Cerebellar nuclear complex (tissue), 1 donor: ENCODE measurements around the gene CPT1C.

Experiments used
- DNase-seq, 2 experiments: peaks; one replicate each; lab custom pipeline; 2025; lab: John Stamatoyannopoulos, UW

The CPT1C gene

DNA sequence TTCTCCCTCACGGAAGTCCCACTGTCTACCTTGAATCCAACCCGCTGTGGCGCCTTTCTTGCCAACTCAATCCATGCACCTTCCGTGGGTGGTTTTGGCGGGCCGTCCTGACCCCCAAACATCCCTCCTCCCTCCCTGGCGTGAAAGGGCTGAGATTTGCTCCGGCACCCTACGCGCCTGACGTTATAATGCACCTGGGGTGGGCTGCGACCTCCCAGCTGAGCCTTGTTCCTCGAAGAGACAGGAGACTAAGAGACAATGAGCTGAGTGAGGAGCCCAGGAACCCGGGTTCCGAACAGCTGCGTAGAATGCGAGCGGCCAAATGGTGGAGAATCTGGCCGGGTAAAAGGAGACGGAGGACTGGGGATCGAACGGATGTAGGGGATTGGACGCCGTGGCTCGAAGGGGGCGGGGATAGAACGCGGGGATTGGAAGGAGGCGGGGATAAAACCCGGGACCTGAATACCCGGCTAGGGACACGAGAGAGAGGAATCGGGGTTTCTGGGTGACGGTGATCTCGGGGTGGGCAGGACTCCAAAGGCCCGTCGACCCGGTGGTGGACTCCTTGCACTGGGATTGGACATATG is at the start of gene CPT1C:
CPT1C (plus strand) TSS at position 461 of the 587 bp plus-strand sequence. CDS start 1,137 bp downstream, outside the sequence.
- peak; percentile 84 to 88 for DNase-seq

DNA sequence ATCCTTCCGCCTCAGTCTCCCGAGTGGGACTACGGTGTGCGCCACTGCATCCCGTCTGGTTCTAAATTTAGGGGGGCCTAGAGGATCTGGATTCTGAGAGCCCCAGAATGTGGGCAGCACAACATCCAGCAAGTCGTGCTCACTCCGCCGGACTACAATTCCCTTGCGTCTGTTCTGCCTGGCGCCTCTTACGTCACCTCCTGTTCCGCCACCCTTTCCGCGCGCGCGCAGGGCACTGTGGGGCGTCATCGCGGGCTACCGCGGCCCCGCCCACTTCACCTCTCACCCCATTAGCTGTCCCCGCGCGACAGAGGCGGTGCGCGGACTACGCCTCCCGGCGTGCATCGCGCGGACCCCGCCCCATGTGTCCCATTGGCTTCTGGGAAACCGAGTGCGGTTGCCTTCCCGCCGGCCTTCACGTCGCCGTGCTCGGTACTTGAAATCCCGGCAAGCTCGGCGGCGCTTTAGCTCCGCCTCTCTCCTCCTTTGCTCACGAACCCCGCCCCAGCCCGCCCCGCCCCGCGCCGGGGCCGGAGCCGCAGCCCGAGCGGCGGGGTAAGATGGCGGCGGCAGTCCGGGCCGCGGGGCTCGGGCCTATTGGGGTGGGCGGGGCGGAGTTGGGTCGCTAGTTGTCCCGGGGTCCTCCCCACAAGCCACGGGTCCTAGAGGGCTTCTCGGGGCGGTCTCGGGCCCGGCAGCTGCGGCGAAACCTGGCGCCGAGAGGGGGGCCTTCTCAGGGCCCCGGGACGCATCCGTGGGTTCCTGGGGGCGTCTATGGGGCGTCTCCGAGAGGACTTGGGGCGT is 49.0 kb upstream of the CPT1C start, which contains the start of gene SCAF1:
SCAF1 (plus strand) TSS at position 522 of the 804 bp plus-strand sequence. CDS start 2,818 bp downstream, outside the sequence.
- peak; percentile 71 to 94 for DNase-seq

DNA sequence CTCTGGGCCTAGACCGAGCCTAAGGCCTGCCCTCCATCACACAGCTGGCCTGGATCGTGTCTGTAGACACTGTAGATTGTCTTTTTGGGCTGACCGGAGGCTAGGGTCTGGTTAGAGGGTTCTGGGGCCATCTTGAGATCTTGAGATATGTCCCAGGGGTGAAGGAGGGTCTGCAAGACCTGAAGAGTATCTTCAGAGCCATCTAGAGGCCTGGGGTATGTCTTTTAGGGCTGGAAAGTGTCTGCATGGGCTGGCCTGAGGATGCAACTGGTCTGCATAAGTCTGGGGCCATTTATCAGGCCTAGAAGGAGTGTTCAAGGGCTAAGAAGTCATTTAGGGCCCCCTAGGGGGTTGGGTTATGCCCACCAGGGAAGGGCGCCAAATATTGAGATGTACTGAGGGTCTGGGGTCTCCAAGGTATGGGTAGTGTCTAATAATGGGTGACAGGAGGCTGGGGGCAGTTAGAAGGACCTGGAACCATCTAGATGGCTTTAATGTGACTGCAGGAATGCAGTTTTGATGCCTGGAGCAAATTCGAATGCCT is 48.4 kb upstream of the CPT1C start:
- no peak for DNase-seq

DNA sequence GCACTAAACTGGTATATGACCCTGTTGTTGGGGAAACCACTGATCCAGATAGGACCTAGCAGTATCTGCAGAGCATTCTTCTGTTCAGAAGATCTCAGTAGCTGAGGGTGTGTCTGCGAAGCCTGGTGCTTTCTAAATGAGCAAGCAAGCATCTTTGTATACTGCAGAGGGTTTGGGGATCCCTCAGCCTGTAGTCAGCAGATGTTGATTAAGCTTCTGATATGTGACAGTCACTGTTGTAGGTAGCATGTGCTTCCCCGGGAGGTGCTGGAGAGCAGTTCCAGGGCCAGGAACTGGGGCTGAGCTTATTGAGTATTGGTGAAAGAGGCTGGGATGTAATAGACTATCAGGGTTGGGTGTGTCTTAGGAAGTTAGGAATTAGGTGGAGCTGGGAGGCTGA is 47.5 kb upstream of the CPT1C start:
- DNase-seq: no peak

DNA sequence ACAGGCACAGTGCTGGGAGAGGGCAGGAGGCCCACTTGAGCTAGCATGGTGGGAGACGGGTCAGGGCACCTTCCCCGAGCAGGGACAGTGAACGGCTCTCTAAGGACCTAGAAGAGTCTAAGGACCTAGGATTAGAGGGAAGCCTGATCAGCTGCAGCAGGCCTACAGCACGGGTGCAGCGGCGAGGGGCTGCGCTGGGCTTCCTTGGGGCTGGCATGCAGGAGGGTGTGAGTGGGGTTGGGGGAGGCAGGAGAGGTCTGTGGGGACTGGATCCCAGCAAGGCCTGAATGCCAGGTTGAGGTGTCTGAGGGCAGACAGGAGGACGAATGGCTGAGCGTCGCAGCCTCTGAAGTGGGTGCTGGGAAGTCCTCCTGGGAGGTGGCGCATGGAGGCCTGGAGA is 45.3 kb upstream of the CPT1C start:
- DNase-seq: no peak

DNA sequence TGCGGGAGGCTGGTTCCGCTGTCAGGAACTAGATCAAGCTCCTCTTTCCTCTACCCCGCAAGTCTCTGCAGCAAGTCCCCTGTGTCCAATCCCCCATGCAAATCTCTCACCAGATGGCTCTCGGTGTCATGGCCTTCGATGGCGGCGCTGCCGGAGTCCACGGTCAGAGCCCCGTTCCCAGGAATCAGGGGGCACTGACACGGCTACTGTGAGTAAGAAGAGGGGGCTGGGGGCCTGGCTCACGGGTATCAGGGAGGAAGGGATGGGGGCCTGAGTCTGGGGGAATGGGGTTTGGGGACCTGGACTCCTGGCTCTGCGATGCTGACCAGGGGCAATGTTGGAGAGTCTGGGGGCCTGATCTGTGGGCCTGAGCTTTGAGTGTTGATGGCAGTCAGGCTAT is 44.9 kb upstream of the CPT1C start:
- no peak for DNase-seq

DNA sequence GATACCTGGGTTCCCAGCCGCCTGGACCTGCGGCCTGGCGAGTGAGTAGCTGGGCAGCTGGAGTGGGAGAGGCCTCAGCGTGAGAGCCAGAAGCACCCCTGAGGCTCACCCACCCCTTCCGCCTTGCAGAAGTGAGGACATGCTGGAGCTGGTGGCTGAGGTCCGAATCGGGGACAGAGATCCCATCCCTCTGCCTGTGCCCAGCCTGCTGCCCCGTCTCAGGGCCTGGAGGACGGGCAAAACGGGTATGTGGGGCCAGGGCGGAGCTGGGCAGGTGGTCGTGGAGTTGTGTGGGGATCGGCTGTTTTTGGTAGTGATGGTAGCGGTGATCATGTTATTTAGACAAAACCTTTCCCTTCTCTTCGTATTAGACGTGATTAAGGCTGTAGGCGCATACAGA is 44.3 kb upstream of the CPT1C start:
- no peak for DNase-seq

DNA sequence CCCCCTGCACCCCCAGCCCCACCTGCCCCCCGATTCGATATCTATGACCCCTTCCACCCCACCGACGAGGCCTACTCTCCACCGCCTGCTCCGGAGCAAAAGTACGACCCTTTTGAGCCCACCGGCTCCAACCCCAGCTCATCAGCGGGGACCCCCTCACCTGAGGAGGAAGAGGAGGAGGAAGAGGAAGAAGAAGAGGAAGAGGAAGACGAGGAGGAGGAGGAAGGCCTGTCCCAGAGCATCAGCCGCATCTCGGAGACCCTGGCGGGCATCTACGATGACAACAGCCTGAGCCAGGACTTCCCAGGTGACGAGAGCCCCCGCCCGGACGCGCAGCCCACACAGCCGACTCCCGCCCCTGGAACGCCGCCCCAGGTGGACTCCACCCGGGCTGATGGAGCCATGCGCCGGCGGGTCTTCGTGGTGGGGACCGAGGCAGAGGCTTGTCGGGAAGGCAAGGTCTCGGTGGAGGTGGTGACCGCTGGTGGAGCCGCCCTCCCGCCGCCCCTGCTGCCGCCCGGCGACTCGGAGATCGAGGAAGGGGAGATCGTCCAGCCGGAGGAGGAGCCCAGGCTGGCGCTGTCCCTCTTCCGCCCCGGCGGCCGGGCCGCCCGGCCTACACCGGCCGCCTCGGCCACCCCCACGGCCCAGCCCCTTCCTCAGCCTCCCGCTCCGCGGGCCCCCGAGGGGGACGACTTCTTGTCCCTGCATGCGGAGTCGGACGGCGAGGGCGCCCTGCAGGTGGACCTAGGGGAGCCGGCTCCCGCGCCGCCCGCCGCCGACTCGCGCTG is 39.7 kb upstream of the CPT1C start:
- no peak for DNase-seq

DNA sequence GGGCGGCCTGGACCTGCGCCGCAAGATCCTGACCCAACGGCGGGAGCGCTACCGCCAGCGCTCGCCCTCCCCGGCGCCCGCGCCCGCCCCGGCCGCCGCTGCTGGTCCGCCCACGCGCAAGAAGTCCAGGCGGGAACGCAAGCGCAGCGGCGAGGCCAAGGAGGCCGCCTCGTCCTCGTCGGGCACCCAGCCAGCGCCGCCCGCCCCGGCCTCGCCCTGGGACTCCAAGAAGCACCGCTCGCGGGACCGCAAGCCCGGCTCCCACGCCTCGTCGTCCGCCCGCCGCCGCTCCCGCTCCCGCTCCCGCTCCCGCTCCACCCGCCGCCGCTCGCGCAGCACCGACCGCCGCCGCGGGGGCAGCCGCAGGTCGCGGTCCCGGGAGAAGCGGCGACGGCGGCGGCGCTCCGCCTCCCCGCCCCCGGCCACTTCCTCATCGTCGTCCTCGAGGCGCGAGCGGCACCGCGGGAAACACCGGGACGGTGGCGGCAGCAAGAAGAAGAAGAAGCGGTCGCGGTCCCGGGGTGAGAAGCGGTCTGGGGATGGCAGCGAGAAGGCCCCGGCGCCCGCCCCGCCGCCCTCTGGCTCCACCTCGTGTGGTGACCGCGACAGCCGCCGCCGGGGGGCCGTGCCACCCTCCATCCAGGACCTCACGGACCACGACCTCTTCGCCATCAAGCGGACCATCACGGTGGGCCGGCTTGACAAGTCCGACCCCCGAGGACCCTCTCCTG is 38.9 kb upstream of the CPT1C start:
- no peak for DNase-seq

DNA sequence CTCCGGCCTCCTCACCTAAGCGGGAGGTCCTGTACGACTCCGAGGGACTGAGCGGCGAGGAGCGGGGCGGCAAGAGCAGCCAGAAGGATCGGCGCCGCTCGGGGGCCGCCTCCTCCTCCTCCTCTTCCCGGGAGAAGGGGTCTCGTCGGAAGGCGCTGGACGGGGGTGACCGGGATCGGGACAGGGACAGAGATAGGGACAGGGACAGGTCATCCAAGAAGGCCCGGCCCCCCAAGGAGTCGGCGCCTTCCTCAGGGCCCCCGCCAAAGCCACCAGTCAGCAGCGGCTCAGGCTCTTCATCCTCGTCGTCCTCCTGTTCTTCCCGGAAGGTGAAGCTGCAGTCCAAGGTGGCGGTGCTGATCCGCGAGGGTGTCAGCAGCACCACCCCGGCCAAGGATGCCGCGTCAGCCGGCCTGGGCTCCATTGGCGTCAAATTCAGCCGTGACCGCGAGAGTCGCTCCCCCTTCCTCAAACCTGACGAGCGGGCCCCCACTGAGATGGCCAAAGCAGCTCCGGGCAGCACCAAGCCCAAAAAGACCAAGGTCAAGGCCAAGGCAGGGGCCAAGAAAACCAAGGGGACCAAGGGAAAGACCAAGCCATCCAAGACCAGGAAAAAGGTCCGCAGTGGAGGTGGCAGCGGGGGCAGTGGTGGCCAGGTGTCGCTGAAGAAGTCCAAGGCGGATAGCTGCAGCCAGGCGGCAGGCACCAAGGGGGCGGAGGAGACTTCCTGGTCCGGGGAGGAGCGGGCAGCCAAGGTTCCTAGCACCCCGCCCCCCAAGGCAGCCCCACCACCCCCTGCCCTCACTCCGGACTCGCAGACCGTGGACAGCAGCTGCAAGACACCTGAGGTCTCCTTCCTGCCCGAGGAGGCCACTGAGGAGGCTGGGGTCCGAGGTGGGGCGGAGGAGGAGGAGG is 38.1 kb upstream of the CPT1C start:
- no peak for DNase-seq

DNA sequence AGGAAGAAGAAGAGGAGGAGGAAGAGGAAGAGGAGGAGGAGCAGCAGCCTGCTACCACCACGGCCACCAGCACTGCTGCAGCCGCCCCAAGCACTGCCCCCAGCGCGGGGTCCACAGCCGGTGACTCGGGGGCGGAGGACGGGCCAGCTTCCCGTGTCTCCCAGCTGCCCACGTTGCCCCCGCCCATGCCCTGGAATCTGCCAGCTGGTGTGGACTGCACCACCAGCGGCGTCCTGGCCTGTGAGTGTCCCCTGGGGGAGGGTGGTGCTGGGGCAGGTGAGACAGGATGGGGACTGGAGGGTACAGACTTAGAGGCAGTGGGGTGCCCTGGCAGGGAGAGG is 37.5 kb upstream of the CPT1C start:
- DNase-seq: no peak

DNA sequence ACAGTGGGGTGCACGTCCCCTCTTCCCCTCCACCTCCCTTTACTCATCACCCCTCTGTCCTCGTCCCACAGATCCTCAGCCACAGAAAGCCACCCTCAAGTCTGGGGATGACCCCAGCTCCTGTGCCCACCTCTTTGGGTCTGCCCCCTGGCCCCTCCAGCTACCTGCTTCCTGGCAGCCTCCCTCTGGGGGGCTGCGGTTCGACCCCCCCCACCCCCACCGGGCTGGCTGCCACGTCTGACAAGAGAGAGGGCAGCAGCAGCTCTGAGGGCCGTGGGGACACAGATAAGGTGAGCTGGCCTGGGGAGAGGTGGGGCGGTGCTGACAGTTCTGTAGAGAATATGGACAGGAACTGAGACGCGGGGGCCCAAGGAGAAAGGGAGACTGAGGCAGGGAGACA is 36.3 kb upstream of the CPT1C start:
- no peak for DNase-seq

DNA sequence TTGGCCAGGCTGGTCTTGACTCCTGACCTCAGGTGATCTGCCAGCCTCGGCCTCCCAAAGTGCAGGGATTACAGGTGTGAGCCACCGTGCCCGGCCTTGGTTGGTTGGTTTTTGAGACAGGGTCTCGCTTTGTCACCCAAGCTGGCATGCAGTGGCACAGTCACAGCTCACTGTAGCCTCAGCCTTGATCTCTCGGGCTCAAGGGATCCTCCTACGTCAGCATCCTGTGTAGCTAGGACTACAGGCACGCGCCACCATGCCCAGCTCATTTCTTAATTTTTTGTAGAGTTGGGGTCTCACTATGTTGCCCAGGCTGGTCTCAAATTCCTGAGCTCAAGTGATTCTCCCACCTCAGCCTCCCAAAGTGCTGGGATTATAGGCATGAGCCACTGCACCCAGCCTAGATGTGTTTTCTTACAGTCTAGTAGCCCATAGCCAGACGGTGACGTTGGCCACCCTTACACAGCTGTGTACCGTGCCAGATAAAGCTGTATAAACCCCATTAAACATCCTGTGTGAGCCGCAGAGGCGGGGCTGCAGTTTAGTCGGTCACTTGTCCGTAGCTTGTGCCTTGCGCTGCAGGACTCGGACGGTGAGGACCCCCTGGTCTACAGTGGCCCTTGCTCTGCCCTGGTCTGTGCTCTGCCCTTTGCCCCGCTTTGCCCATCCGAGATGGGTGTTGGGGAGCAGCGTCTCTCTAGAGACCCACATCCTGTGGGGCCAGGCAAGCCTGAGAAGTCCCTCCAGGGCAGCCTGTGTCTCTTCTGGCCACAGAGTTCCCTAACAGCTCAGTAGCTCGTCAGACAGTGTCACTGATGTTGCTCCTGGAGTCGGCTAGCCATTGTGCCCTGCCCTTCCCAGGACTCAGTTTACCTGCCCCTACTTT is 35.1 kb upstream of the CPT1C start:
- no peak for DNase-seq

DNA sequence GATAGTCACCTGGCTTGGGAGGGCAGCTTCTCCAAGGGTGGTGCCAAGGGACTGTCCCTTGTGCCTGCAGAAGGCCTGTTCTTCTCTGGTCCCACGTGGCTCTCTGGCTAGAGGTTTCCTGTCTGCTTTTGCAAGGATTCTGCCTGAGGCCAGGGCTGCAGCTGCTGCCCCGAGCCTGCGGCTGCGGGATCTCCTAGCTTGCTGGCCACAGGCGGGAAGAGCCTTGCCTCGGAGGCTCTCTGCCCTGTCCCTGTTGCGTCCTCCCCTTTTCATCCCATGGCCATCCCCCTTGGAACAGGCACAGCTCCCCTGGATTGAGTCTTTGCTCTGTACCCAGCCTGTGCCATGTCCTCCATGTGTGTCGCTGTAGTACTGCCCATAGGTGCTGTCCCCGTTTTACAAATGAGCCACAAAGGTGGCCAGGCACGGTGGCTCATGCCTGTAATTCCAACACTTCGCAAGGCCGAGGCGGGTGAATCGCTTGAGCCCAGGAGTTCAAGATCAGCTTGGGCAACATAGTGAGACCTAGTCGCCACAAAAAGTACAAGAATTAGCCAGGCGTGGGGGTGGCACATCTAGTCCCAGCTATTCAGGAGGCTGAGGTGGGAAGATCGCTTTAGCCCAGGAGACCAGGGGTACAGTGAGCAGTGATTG is 34.3 kb upstream of the CPT1C start:
- no peak for DNase-seq

DNA sequence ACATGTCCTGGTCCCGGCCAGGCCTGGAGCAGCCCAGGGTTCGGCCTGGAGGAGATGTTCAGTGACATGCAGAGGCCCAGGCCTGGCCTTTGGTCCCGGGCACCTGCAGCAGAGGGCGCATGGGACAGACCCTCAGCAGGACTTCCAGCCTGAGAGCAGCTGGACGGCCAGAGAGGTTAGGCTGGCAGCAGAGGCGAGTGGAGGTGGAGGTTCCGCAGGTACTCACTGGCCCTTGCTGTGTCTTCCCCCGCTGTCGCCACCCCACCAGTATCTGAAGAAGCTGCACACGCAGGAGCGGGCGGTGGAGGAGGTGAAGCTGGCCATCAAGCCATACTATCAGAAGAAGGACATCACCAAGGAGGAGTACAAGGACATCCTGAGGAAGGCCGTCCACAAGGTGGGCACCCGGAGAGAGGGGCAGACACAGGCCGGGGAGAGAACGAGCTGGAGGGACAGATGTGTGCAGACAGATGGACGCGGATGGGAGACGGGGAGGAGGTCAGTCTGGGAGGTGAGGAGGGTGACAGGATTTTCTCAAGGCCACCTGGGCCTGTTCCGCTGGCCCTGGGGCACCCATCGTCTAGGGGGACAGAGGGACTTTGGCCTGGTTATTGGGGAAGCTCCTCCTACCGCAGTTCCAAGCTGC is 33.3 kb upstream of the CPT1C start:
- no peak for DNase-seq

DNA sequence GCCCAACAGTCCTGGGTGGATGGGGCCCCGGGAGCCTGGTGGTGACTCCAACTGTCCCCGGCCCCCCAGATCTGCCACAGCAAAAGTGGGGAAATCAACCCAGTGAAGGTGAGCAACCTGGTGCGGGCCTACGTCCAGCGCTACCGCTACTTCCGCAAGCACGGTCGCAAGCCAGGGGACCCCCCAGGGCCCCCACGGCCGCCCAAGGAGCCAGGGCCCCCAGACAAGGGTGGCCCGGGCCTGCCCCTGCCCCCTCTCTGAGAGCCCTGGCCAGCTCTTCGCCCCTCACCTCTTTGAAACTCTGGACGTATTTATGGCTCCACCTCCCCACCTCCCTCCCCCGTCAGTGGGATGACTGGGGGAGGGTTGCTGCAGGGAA is 32.8 kb upstream of the CPT1C start:
- no peak for DNase-seq

DNA sequence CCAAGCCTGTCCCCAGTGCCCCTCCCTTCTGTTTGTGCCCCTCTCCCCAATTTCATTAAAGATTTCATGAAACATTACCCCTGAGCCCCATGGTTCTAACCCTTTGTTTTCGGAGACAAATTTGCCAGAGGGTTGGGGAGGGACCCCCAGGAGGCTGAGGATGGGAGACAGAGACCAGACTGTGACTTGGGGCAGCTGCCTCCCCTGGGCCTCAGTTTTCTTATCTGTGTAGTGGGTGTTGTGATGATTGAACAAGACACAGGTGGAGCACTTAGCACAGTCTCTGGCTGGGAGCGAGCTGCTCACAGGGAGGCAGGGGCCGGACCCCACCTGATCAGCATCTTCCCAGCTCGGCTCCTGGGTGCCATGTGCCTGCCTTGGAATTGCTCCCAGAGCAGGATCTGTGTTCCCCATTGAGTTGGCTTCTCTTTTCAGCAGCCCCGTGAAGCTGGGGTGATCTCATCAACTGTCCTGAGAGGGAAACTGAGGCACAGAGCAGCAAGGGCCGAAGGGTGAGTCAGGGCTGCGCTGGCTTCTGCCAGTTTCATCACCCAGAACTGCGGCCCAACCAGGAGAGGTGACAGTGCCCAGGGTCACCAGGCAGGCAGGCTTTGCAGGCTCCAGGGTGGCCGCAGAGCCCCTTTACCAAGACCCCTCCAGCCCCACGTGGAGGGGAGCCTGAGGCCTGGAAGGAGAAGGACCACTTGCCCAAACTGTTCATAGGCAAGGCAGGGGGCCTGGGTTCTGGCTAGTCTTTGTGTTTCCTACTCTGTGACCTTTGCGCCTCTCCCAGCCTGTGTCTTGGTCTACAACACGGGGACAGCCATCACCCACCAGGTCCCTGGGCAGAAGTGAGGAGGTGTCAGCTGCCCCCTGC is 32.1 kb upstream of the CPT1C start:
- no peak for DNase-seq
